Upper lobe of right lung (tissue), 1 donor: ENCODE measurements around the gene CDH23. TPM values are rescaled to one million over a fixed set of nuclear protein-coding genes. Genes with fewer than 3 reads are reported as not detected.

Experiments used
- ATAC-seq: fragments of 200-7000 bp; cut with Tn5 transposase; one replicate; pipeline ENCODE4 v1.9.1; 2020; ENCODE audit warnings: mild to moderate bottlenecking, moderate library complexity
- DNase-seq: peaks from one replicate; pipeline ENCODE4 v3.0.0-alpha.2; 2020
- H3K27ac ChIP-seq: fragments of 200-600 bp; one replicate; pipeline ENCODE4 v1.8.0; 2022
- H3K27me3 ChIP-seq: fragments of 200-600 bp; one replicate; pipeline ENCODE4 v1.8.0; 2022; ENCODE audit warnings: mild to moderate bottlenecking
- H3K36me3 ChIP-seq: fragments of 200-600 bp; one replicate; pipeline ENCODE4 v1.8.0; 2022
- H3K4me1 ChIP-seq: fragments of 200-600 bp; one replicate; pipeline ENCODE4 v1.8.0; 2022
- H3K4me3 ChIP-seq: fragments of 200-600 bp; one replicate; pipeline ENCODE4 v1.8.0; 2022; ENCODE audit warnings: mild to moderate bottlenecking
- H3K9me3 ChIP-seq: fragments of 200-600 bp; one replicate; pipeline ENCODE4 v1.8.0; 2022
- intact Hi-C: fragments of 100-400 bp; cut with DNase I; formaldehyde crosslinking; loops from one replicate; pipeline ENCODE4 v1.11.0; 2022
- total RNA-seq: library from RNA; stranded (reverse); fragmentation: NEBNext Ultra II Directional; extraction: Animal tissue kit (Norgen Biotek cat#: 25700); gene quantifications from one replicate; pipeline ENCODE4 v1.2.1, GENCODE V29; 2021
- TF ChIP-seq, protein P1 (sequence below): fragments of 200-600 bp; IDR thresholded peaks from one replicate; pipeline ENCODE4 v1.8.0; 2022; ENCODE audit warnings: antibody characterized with exemption
- donor health status: DM: no; HTN: yes; CAD: no; lungs with severe emphysema.

The CDH23 gene
- total RNA-seq, 1 donor from 2014 or later: 10.9 TPM

DNA sequence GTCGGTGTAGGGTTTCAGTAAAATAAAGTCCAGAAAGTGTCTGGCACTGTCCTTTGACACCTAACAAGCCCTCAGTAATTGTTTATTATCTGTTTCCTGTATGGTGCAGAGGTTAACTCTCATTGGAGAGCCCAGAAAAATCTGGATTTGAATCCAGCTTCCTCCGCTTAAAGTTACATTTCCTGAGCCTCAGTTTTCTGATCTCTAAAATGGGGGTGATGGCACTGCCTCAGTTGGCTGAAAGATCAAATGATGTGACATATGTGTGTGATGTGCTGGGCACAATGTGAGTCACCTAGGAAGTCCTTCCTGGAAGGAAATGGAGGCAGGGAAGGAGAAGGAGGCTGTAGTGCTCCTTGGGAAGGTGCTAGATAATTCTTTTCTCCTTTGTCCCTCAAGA is 14.7 kb upstream of the CDH23 start:
- Histone ChIP-seq H3K27ac (no peak overlapping the region), H3K27me3 (no peaks in the 10 kb centered on the region), H3K4me3 (no peak overlapping the region), H3K9me3 (no peaks in the 10 kb centered on the region), H3K36me3 (no peaks in the 10 kb centered on the region), H3K4me1 (peaks cover 3% of the 10 kb centered on the region)
- intact Hi-C loops: loop anchor here (10.0 kb wide), 2 partner anchors 183 to 433 kb away; no protein-coding TSS in a partner anchor
- TF ChIP-seq, protein P1, sequence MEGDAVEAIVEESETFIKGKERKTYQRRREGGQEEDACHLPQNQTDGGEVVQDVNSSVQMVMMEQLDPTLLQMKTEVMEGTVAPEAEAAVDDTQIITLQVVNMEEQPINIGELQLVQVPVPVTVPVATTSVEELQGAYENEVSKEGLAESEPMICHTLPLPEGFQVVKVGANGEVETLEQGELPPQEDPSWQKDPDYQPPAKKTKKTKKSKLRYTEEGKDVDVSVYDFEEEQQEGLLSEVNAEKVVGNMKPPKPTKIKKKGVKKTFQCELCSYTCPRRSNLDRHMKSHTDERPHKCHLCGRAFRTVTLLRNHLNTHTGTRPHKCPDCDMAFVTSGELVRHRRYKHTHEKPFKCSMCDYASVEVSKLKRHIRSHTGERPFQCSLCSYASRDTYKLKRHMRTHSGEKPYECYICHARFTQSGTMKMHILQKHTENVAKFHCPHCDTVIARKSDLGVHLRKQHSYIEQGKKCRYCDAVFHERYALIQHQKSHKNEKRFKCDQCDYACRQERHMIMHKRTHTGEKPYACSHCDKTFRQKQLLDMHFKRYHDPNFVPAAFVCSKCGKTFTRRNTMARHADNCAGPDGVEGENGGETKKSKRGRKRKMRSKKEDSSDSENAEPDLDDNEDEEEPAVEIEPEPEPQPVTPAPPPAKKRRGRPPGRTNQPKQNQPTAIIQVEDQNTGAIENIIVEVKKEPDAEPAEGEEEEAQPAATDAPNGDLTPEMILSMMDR: no peak
- no peak for ATAC-seq
- DNase-seq: no peak

DNA sequence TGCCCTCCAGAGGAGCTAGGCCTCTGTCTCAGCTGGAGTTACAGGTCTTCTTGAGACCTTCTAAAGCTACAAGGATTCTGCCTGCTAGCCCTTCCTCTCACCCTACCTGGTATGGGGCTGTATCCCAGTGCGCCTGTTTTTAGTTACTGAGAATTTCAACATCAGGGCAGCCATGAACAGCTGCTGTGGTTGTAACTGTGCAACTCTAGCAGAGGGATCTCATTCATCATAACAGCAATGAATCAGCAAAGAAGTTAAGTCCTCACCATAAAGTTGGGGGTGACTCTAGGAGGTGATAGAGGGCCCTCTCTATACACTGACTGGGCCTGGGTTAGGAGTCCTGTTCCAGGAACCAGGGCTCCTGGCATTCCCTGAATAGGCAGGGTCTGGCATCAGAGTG is 14.0 kb upstream of the CDH23 start:
- intact Hi-C loops: loop anchor here (10.0 kb wide), 2 partner anchors 182 to 432 kb away; no protein-coding TSS in a partner anchor
- Histone ChIP-seq H3K27me3 (no peaks in the 10 kb centered on the region), H3K9me3 (no peaks in the 10 kb centered on the region), H3K27ac (no peak overlapping the region), H3K4me1 (peaks cover under 1% of the 10 kb centered on the region), H3K36me3 (no peaks in the 10 kb centered on the region), H3K4me3 (no peak overlapping the region)
- DNase-seq: no peak
- TF ChIP-seq, protein P1: no peak
- ATAC-seq: no peak

DNA sequence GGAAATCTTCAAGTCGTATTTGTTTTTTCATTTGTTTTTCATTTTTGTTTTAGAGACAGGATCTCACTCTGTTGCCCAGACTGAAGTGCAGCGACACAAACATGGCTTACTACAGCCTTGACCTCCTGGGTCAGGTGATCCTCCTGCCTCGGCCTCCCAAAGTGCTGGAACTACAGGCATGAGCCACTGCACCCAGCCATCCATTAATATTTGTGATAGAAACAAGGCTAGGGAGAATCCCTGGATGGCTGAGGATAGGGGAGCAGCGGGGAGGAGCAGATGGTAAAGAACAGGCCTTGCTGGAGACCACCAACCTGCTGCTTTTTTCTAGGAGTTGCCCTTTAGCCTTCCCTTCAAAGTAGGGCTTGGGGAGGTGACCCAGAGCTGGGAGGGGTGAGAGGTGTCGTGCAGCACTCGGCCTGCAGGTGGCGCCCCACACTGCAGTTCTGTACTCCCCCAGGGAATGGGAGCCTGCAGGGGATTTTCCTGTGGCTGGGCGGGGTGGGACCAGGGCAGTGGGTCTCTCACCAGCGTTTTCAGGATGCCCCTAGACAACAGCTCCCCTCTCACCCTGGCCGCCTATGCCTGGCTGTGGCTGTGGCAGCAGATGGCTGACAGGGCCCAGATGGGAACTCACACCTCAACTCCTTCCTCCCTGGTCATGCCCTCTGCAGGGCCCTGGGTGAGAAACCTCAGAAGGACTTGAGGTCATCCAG is 12.6 kb upstream of the CDH23 start:
- no peak overlapping the region for H3K4me3 ChIP-seq
- no peaks in the 10 kb centered on the region for H3K9me3 ChIP-seq
- intact Hi-C loops: loop anchor here (10.0 kb wide), 2 partner anchors 181 to 431 kb away; no protein-coding TSS in a partner anchor
- DNase-seq (peak; percentile 88), ATAC-seq (peak; percentile 95)
- no peaks in the 10 kb centered on the region for H3K27me3 ChIP-seq
- TF ChIP-seq, protein P1: peak; percentile 92
- H3K36me3 ChIP-seq: no peaks in the 10 kb centered on the region
- no peaks in the 10 kb centered on the region for H3K4me1 ChIP-seq
- no peak overlapping the region for H3K27ac ChIP-seq

DNA sequence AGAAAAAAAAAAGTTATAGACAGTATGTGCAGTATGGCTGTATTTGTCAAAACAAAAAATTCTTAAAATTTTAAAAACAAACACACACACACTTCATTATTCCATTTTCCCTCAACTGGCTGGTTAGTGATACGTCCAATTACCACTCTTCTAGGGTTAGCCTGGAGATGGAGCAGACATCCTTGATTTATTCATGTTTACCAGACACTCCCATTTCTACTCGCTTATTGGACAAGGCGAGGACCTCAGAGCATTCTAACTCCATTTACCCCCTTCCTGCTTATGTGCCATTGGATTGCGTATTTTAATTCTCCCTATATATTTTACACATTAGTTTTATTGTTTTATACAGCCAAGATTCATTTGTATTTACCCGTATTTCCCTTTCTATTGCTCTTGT is 8.5 kb upstream of the CDH23 start:
- DNase-seq: no peak
- intact Hi-C loops: loop anchor here (10.0 kb wide), 2 partner anchors 177 to 427 kb away; no protein-coding TSS in a partner anchor
- TF ChIP-seq, protein P1: no peak

DNA sequence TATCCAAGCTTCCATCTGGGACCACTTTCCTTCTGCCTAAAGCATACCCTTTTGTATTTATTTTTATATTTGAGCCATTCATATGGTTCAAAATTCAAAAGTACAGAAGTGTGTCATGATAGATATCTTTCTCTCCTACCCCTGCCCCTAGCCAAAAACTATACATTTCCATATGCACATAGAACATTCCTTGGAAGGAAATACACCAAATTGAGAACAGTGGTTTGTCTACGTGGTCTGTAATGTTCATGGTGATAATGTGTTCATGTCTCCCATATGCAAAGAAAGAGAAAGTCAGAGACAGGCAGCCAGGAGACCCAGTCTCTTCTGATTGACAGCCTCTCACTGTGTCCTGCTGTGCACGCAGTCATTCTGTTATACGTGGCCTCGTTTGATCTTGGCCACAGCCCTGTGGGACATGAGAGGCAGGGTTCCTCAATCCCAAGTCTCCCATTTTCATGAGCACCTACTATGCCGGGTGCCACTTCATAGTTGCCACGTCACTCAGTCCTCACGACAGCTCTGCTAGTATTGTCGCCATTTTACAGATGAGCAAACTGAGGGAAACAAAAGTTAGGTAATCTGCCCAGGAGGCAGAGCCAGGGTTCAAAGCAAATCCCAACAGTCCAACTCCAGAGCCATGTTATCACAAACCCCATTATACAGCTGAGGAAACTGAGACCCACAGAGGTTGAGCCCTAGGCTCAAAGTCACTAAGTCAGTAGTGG is 8.0 kb upstream of the CDH23 start:
- H3K4me3 ChIP-seq: no peak overlapping the region
- H3K4me1 ChIP-seq: no peaks in the 10 kb centered on the region
- H3K27me3 ChIP-seq: no peaks in the 10 kb centered on the region
- ATAC-seq: no peak
- no peaks in the 10 kb centered on the region for H3K9me3 ChIP-seq
- no peak overlapping the region for H3K27ac ChIP-seq
- DNase-seq: no peak
- TF ChIP-seq, protein P1: no peak
- intact Hi-C loops: loop anchor here (10.0 kb wide), 2 partner anchors 176 to 426 kb away; no protein-coding TSS in a partner anchor
- no peaks in the 10 kb centered on the region for H3K36me3 ChIP-seq

More for the DNA sequence above, 8.5 kb upstream of the CDH23 start:
- Histone ChIP-seq H3K27me3 (no peaks in the 10 kb centered on the region), H3K36me3 (no peaks in the 10 kb centered on the region), H3K9me3 (no peaks in the 10 kb centered on the region), H3K4me3 (no peak overlapping the region), H3K4me1 (no peaks in the 10 kb centered on the region), H3K27ac (no peak overlapping the region)
- ATAC-seq: no peak
